Lung (tissue), 12 donors: ENCODE data around the gene APH1B. TPM values are rescaled to one million over a fixed set of nuclear protein-coding genes. Genes with fewer than 3 reads are reported as not detected.

Experiments used
- ATAC-seq: fragments of 200-7000 bp; cut with Tn5 transposase; one replicate; pipeline ENCODE4 v1.9.1; 2020; ENCODE audit warnings: moderate number of reproducible peaks; ENCODE audit not compliant: insufficient read depth, low FRiP score
- DNase-seq, 3 donors: peaks; one replicate each; pipeline ENCODE4 v3.0.0-alpha.2; 2013 to 2017
- H3K27ac ChIP-seq, 2 donors: one replicate each; pipeline ENCODE4 v1.5.1; 2013; ENCODE audit warnings: mild to moderate bottlenecking in 2 of 2, moderate library complexity in 2 of 2, control low read depth in 1 of 2, inconsistent platforms in 1 of 2, low read depth in 1 of 2, low read length in 1 of 2
- H3K27me3 ChIP-seq, 3 donors: one replicate each; pipeline ENCODE4 v1.5.1; 2013; ENCODE audit warnings: low read length in 2 of 3; ENCODE audit not compliant: control insufficient read depth in 3 of 3, insufficient read depth in 3 of 3
- H3K36me3 ChIP-seq, 4 donors: one replicate each; pipeline ENCODE4 v1.5.1; 2013; ENCODE audit warnings: low read length in 4 of 4, mild to moderate bottlenecking in 1 of 4, moderate library complexity in 1 of 4; ENCODE audit not compliant: control insufficient read depth in 4 of 4, insufficient read depth in 4 of 4
- H3K4me1 ChIP-seq, 5 donors: one replicate each; pipeline ENCODE4 v1.5.1; 2013; ENCODE audit warnings: low read length in 5 of 5, mild to moderate bottlenecking in 2 of 5, moderate library complexity in 1 of 5; ENCODE audit not compliant: control insufficient read depth in 5 of 5, insufficient read depth in 5 of 5
- H3K4me3 ChIP-seq: one replicate; pipeline ENCODE4 v1.5.1; 2013; ENCODE audit warnings: mild to moderate bottlenecking, control low read depth, moderate library complexity
- H3K9ac ChIP-seq, 2 donors: one replicate each; pipeline ENCODE4 v1.5.1; 2013; ENCODE audit warnings: low read length in 2 of 2, control low read depth in 1 of 2; ENCODE audit not compliant: insufficient read depth in 1 of 2
- H3K9me3 ChIP-seq, 4 donors: one replicate each; pipeline ENCODE4 v1.5.1; 2013; ENCODE audit warnings: low read length in 3 of 4, mild to moderate bottlenecking in 1 of 4, moderate library complexity in 1 of 4; ENCODE audit not compliant: control insufficient read depth in 4 of 4, insufficient read depth in 3 of 4
- WGBS, 2 donors: extraction: QIAGEN DNeasy Blood & Tissue Kit; methylation state at CpG; one replicate each; pipeline ENCODE4 v1.1.7; 2013; 5-methylcytosine and 5-hydroxymethylcytosine counted together
- polyA plus RNA-seq, 2 donors: library from polyadenylated mRNA; stranded (reverse); fragments of 200-250 nt; gene quantifications; one replicate each; pipeline ENCODE4 v1.2.1, GENCODE V29; 2013
- total RNA-seq, 2 donors: library from RNA; depleted of rRNA in 1 of 2; stranded (reverse); fragments of >200 nt in 1 of 2; gene quantifications; one replicate each; pipeline ENCODE4 v1.2.1, GENCODE V29; 2014 to 2021
- TF ChIP-seq, protein P1 (sequence below): IDR thresholded peaks from 2 replicates; pipeline ENCODE4 v1.5.1; 2012; ENCODE audit warnings: mild to moderate bottlenecking; ENCODE audit errors: control extremely low read depth, extremely low read depth
- donor health status: control.
- donor health status: control.
- donor health status: Bipolar disorder and iron deficiency.
- donor health status: healthy.
- donor health status: DM: yes; HTN: yes; CAD: no.

The APH1B gene
- total and polyA plus RNA-seq, 4 donors: 17.5 to 29.9 (median 21.9) TPM

- no peak overlapping the region for H3K9ac ChIP-seq
- ATAC-seq: no peak
- WGBS, 2 donors: 93 to 95% methylated on average over 10 of the region's 10 CpGs
Observed at GRCh38 chr15:63339006-63339766, 61.8 kb downstream of the APH1B start.

DNA sequence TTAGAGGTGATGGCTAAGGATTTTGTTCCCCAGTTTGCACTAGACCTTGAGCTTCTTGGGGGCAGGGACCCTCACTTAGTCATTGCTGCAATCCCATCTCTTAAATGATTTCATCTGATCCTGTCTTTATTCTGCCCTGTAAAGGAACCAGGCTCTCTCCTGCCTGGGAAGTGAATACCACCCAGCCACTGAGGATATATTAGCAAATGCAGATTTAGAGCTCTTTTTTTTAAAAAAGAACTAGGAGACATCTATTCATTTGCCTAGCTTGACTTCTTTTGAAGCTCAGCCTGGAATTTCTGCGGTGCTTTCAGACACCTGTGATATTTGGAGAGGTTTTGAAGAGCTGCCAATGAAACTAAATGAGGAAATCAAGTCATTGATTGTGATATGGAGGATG lies 62.4 kb downstream of the APH1B start:
- Histone ChIP-seq H3K9me3 (no peaks in the 10 kb centered on the region), H3K36me3 (no peaks in the 10 kb centered on the region), H3K27ac (no peak overlapping the region), H3K27me3 (no peaks in the 10 kb centered on the region), H3K9ac (no peak overlapping the region), H3K4me1 (no peaks in the 10 kb centered on the region), H3K4me3 (no peak overlapping the region)
- TF ChIP-seq, protein P1, sequence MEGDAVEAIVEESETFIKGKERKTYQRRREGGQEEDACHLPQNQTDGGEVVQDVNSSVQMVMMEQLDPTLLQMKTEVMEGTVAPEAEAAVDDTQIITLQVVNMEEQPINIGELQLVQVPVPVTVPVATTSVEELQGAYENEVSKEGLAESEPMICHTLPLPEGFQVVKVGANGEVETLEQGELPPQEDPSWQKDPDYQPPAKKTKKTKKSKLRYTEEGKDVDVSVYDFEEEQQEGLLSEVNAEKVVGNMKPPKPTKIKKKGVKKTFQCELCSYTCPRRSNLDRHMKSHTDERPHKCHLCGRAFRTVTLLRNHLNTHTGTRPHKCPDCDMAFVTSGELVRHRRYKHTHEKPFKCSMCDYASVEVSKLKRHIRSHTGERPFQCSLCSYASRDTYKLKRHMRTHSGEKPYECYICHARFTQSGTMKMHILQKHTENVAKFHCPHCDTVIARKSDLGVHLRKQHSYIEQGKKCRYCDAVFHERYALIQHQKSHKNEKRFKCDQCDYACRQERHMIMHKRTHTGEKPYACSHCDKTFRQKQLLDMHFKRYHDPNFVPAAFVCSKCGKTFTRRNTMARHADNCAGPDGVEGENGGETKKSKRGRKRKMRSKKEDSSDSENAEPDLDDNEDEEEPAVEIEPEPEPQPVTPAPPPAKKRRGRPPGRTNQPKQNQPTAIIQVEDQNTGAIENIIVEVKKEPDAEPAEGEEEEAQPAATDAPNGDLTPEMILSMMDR: no peak
- ATAC-seq (no peak), DNase-seq (no peak)
- WGBS, 2 donors: 37 to 56% methylated on average over 1 of the region's 1 CpG

More at GRCh38 chr15:63339006-63339766, 61.8 kb downstream of the APH1B start:
- H3K27me3 ChIP-seq: no peaks in the 10 kb centered on the region
- H3K9me3 ChIP-seq: no peaks in the 10 kb centered on the region
- H3K27ac ChIP-seq: no peak overlapping the region
- DNase-seq: no peak
- no peaks in the 10 kb centered on the region for H3K4me1 ChIP-seq
- TF ChIP-seq, protein P1: no peak
- no peaks in the 10 kb centered on the region for H3K36me3 ChIP-seq
- H3K4me3 ChIP-seq: no peak overlapping the region

DNA sequence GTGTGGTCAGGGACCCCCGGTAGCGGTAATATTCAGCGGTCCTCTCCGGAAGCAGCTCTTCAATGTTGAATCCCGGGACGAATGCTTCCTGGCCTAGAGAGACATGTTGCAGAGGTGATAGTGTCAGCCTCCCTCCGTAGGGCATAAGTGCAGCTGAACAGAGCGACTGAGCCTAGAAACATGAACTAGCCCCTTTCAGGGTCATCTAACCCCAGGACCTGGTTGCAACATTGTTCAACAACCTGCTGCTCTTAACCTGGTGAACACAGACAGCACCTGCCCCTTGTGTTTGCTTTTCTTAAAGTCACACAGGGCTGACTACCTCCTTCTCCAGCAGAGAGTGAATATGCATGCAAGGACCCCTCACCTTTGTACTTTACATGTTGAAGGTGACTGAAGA lies 62.9 kb downstream of the APH1B start:
- no peak for ATAC-seq
- Histone ChIP-seq H3K4me1 (no peaks in the 10 kb centered on the region), H3K9me3 (no peaks in the 10 kb centered on the region), H3K9ac (no peak overlapping the region), H3K27me3 (no peaks in the 10 kb centered on the region), H3K27ac (no peak overlapping the region), H3K36me3 (no peaks in the 10 kb centered on the region), H3K4me3 (no peak overlapping the region)
- DNase-seq: no peak
- TF ChIP-seq, protein P1: no peak
- WGBS, 2 donors: 65 to 82% methylated on average over 8 of the region's 8 CpGs

DNA sequence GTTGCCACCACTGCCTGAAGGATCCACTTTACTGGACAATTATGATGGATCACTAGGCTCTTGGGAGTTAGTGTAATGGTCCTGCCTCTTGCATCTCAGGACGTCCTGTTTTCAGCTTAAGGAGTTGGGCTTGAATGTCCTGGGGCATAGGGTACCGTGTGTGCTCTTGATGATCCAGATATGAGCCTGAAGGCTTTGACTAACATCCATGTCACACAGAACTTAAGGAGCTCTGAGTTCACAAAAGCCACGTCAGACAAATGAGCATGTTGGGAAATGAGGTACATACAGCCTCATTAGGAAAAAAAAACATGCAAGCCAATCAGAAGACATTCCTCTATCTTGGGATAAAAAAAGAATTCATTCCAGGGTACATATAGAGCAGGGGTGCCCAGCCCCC lies 63.5 kb downstream of the APH1B start:
- WGBS, 2 donors: 82 to 88% methylated on average over 3 of the region's 3 CpGs
- ATAC-seq: no peak
- no peaks in the 10 kb centered on the region for H3K36me3 ChIP-seq

More for the DNA sequence above, 63.5 kb downstream of the APH1B start:
- Histone ChIP-seq H3K27me3 (no peaks in the 10 kb centered on the region), H3K4me1 (no peaks in the 10 kb centered on the region), H3K27ac (no peak overlapping the region), H3K4me3 (no peak overlapping the region), H3K9me3 (no peaks in the 10 kb centered on the region), H3K9ac (no peak overlapping the region)
- no peak for DNase-seq
- TF ChIP-seq, protein P1: no peak
